ENCODE data around the gene KIAA0040.

Gene KIAA0040

DNA sequence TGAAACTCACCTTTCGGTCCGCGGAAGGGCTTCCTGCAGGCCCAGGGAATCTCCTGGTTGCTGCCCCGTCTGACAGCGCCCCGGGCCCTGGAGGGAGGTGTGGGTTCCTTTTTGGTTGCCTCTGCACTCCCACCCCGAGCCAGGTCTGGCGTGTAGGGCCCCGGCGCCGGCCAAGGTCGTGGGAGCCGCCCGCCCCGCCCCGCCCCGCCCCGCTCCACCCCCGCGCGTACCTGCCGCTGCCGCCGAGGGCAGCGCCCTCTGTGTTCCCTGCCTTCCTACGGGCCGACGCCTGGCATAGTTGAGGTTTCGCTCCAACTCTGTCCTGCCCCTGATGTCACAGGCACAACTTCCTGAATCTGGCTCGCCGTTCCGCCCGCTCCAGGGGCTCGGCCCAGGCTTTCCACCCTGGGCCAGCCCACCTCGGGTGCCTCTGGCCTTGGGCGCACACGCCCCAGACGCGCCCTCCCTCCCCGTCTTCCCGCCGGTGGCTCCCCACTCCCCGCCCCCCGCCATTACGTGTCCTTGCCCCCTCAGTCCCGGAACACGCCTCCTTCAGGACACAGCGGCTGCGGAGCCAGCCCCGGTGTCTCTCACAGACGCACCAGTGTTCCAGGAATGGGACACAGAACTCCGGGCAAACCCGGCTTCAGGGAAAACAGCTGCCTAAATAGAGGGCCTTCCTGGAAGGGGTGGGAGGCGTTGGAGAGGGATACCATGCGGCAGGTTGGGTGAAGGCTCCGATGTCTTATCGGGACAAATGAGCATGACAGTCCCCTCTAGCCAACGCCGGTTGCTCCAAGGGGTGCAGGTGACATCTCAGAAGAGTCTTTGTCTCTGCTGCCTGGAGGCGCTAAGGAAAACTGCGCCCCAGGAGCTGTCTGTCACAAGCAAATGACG lies at the start of gene KIAA0040:
Gene KIAA0040, minus strand, starts transcription at position 147 of the 897 bp plus-strand sequence. CDS start 31,763 bp downstream, outside the sequence.
- peak; percentile 90 for DNase-seq (ENCODE audit: low spot score)

DNA sequence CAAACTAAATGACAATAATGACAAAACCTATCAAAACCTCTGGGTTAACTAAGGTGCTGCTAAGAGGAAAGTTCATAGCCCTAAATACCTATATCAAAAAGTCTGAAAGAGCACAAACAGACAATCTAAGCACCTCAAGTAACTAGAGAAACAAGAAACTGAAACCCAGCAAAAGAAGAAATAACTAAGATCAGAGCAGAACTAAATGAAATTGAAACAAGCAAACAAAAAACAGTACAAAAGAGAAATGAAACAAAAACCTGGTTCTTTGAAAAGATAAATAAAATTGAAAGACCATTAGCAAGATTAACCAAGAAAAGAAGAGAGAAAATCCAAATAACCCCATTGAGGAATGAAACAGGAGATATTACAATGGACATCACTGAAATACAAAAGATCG lies 44.8 kb upstream of the KIAA0040 start:
- DNase-seq (ENCODE audit: low spot score) = no peak

- no peak for DNase-seq (ENCODE audit: low spot score)
These were observed 42.1 kb upstream of the KIAA0040 start for GRCh38 chr1:175234639-175235038.

GRCh38 chr1:175232335-175232734 lies 39.8 kb upstream of the KIAA0040 start:
- DNase-seq (ENCODE audit: low spot score) = no peak

- DNase-seq (ENCODE audit: low spot score) = no peak
These were observed 33.2 kb upstream of the KIAA0040 start for GRCh38 chr1:175225805-175226129.

DNA sequence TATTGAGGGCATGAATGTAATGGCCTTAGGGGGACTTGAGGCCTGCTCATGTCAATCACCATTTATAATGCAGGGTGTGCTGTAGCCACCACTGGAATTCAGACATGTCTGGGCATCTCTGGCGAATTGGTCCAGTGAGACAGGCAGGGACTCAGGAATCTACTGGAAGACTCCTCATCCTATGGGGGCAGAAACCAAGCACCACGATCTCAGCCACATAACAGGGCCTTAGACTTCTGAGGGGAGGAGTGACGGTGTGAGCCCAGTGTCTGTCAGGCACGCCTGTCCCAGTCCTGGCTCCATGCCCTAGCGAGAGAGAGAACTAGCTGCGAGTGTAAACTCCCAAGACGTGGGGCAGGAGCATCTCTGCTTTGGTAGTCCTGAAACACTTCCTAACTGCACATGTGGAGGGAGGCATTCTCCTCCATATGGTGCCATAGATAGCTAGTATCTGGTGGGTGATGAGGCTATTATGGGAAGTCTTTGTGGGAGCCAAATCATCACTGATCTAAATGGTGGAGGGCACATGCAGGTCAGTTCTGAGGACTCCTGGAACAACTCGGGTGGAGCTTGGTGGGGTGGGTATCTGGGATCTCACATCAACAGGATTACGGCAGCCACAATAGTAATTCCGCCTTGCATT lies 29.8 kb upstream of the KIAA0040 start:
- DNase-seq (ENCODE audit: low spot score) = no peak

GRCh38 chr1:175221557-175222175 lies 29.1 kb upstream of the KIAA0040 start:
- DNase-seq (ENCODE audit: low spot score) = peak; percentile 92

DNA sequence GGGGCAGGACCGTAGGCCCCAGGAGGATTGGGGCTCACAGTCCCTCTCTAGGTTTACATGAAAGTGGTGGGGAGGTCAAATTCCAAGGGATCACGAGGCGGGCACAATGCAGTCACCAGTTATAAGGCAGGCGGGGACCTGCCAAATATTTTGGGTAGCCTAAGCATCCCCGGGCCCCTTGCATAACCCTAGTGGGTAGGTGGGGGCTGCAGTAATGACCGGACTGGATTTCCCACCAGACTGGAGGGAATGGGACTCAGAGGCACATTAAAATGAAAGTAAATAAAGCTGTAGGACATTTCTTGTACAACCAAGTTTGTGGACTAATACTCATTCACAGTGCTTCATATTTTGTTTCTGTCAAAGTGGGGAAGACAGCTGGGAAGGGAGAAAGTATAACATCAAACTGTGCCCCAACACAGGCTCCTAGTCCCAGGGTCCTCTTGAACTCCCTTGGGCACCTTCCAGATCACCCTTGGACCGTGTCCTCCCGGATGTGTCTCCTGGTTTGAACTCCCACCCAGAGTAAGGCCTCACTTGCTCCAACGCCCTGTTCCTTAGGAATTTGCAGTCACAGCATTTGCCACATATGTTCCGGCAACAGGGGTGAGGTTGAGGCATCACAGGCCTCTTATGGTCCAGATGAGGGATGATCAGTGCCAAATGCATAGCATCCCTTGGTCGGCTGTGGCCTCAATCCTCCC lies 28.4 kb upstream of the KIAA0040 start:
- no peak for DNase-seq (ENCODE audit: low spot score)

GRCh38 chr1:175219774-175220173 lies 27.2 kb upstream of the KIAA0040 start:
- no peak for DNase-seq (ENCODE audit: low spot score)

DNA sequence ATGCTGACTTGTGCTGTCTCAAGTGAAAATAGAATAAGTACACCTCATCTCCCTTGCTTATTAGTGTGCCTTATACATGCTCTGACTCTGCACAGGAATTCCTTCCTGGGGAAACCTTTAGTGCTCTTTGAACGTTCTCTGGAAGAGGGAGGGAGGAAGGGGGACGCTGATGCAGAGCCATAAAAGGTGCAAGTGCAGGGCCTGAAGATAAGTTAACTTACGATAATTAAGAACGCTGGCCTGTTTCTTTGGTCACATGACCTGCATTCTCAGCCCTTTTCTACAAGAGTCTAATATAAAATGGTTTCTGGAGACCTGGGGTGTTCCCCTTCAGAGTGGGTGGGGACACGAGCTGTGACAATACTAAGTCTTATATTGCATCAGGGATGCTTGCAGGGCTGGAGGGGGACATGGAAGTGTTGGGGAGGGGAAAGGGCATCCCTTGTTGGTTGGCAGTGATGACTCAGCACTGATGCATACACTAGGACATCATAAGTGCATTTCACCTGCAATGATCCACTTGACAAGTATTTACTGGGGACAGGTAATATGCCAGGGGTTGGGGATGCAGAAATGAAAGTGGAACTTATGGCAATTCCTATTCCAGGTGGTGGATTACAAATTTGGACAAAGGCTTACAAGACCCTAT lies 26.3 kb upstream of the KIAA0040 start:
- peak; percentile 59 for DNase-seq (ENCODE audit: low spot score)

DNA sequence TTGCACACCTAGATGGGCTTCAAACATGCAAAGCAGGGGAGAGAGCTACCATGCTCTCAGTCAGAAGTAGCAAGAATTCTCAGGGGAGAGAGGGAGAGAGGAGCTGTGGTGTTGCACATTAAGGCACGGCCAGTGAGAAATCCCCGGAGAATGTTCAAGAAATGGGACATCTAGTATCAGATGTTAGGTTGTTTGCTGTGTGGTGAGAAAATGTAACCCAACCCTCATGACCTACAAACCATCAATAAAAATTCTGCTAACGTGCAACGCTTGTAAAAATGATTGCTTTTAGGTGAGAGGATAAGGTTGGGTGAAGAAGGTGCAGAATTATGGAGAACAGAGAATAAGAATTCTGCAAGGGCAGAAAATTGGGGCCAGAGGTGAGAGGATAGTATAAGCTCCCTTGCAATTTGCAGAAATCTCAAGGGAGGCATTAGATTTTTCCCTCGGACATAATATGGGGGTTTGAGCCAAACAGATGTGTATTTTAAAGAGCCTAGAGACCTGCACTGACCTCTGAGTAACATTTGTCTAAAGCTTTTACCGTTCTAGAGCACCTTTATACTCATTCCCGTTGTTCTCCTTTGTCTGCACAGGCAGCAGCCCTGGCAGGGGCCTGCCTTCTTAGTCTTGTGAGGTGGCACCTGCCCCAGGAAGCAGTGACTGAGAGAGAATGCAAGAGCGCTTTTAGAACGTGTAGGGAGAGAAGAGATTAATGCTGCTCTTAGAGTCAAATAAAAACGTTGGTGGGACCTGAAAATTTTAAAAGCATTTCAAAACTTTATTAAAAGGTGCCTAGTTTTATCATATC lies 25.4 kb upstream of the KIAA0040 start:
- no peak for DNase-seq (ENCODE audit: low spot score)

- no peak for DNase-seq (ENCODE audit: low spot score)
These were observed 23.9 kb upstream of the KIAA0040 start for GRCh38 chr1:175216444-175216843.

GRCh38 chr1:175211656-175212055 lies 19.1 kb upstream of the KIAA0040 start:
- DNase-seq (ENCODE audit: low spot score) = no peak

DNA sequence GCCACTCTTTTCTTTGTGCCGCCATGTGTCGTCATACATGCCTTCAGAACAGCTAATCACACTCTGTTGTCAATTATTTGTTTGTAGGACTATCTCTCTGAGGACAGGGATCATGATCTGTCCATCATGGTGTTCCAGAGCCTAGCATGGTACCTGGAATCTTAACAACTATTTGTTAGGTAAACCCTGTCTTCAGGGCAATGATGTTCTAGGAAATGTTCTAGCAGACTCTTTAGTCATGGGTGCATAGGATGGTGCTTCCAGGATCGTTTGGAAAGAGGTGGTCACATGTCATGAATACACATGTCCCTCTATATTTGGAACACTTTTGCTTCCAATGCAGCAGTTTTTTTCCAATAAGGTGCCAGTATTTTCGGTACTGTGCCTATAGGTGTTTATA lies 18.2 kb upstream of the KIAA0040 start:
- no peak for DNase-seq (ENCODE audit: low spot score)

DNA sequence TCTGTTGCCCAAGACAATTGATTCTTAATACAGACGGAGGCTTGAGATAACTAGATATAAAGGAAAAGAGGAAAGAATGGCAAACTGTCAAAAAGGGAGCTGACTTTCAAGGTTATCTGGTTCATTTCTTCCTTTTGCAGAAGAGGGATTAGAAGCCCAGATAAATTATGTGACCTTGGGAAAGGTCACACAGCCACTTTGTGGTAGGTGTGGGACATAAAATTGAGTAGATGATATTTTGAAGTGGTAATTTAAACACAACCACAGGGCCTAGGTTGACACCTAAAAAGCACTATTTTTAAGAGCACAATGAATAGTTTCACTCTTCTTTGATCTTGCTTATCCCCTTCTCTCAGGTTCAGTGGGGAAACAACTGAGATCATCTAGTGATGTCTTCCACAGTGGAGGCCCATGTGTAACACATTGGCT lies 16.9 kb upstream of the KIAA0040 start:
- no peak for DNase-seq (ENCODE audit: low spot score)

GRCh38 chr1:175208773-175209492 lies 16.4 kb upstream of the KIAA0040 start:
- DNase-seq (ENCODE audit: low spot score) = no peak

DNA sequence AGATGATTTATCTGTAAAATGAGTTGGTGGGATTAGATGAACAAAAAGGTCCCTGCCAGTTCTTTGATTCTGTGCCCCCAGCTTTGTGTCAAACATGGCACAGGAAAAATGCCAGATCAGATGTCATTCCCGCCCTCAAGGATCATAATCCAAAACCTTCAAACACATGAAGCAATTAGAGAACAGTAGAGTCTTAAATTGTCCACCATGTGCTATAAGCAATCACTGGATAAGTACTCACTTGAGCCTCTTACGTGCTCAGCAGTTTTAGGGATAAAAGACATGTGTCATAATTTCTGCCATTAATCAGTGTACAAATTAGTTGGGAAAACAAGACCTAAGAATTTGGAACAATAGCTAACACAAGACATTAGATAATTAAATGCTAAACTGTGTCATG lies 15.4 kb upstream of the KIAA0040 start:
- DNase-seq (ENCODE audit: low spot score) = no peak

DNA sequence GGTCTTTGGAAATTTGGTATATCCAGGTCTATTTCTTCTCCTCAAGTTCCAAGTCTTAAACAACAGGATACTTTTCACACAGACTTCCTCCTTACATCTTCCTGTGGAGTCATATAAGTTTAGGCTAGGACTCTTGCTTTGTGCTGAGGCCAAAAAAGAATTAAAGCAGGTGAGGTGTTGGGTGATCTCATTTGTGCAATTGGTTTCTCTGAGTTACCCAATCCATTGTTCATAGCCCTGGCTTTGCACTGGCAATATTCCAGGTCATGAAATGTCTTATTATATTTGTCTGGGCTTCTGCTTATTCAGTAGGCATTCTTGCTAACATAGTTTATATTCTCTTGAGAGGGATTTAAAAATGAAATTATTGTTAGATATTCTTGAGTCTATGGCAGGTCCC lies 14.1 kb upstream of the KIAA0040 start:
- peak; percentile 38 for DNase-seq (ENCODE audit: low spot score)

- DNase-seq (ENCODE audit: low spot score) = peak; percentile 65
These were observed 11.8 kb upstream of the KIAA0040 start for GRCh38 chr1:175204330-175204729.

- DNase-seq (ENCODE audit: low spot score) = no peak
These were observed 11.0 kb upstream of the KIAA0040 start for GRCh38 chr1:175203570-175204068.
